H1 (cell line): ENCODE results near the gene LHPP.

ENCODE experiments used
- CBX5 ChIP-seq: fragments of 300-800, 300-1000 bp; sonication (generic); IDR thresholded peaks from 2 replicates; pipeline ENCODE4 v1.7.1; 2016; ENCODE audit warnings: antibody characterized with exemption, low read length, low read depth
- CEBPB ChIP-seq: IDR thresholded peaks from 2 replicates; pipeline ENCODE4 v1.6.1; 2012; ENCODE audit warnings: low read depth, low read length
- CREB1 ChIP-seq: IDR thresholded peaks from 2 replicates; pipeline ENCODE4 v1.6.1; 2012; ENCODE audit warnings: inconsistent platforms
- CTCF ChIP-seq, 3 experiments: IDR thresholded peaks; 1 replicate in 2 of 3; 2 replicates in 1 of 3; pipeline versions ENCODE4 v1.5.1 to v1.6.1; 2011; ENCODE audit warnings: low read length in 3 of 3, mild to moderate bottlenecking in 3 of 3, inconsistent platforms in 2 of 3, low read depth in 1 of 3, moderate library complexity in 1 of 3; ENCODE audit not compliant: insufficient read depth in 1 of 3; ENCODE audit errors: control extremely low read depth in 1 of 3
- POLR2A ChIP-seq, 2 experiments: IDR thresholded peaks; 1 replicate in 1 of 2; 2 replicates in 1 of 2; pipeline ENCODE4 v1.6.1; 2011; ENCODE audit warnings: low read depth in 2 of 2, low read length in 2 of 2, mild to moderate bottlenecking in 2 of 2; ENCODE audit errors: control extremely low read depth in 1 of 2
- RXRA ChIP-seq: IDR thresholded peaks from 2 replicates; pipeline ENCODE4 v1.6.1; 2011; ENCODE audit warnings: low read depth, mild to moderate bottlenecking, low read length, moderate library complexity; ENCODE audit not compliant: insufficient read depth
- SIN3A ChIP-seq, 2 experiments: IDR thresholded peaks in 1 of 2; conservative IDR thresholded peaks in 1 of 2; 2 replicates each; pipeline ENCODE4 v1.6.1; 2011 to 2012; ENCODE audit warnings: low read length in 2 of 2, improper control_type of control experiment in 1 of 2, low read depth in 1 of 2, mild to moderate bottlenecking in 1 of 2
- TAF1 ChIP-seq: IDR thresholded peaks from 2 replicates; pipeline ENCODE4 v1.6.1; 2011; ENCODE audit warnings: mild to moderate bottlenecking, low read depth, low read length

DNA sequence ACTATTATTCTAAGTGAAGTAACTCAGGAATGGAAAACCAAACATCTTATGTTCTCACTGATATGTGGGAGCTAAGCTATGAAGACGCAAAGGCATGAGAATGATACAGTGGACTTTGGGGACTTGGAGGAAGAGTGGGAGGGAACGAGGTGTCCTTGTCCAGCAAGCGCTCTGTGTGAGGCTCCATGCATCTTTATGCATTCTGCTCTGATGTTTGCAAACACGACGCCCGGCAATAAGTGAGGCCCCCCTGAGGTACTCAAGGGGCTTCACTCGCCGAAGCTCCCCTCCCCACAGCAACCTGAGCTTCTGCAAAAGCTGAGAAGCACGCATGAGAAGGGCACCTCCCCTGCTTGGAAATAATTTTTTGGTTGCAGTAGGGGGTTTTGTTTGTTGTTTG, 103.3 kb downstream of the LHPP start:
- TF ChIP-seq RXRA: no peak
- TF ChIP-seq CBX5: no peak
- TF ChIP-seq CEBPB: no peak
- TF ChIP-seq POLR2A (IDR thresholded peaks at IDR 0.05; ENCODE audit: control extremely low read depth in 1 of 2, low read depth in 2 of 2, low read length in 2 of 2): no peak
- no peak for TF ChIP-seq CTCF (IDR thresholded peaks at IDR 0.05; ENCODE audit: control extremely low read depth in 1 of 3, insufficient read depth in 1 of 3, low read depth in 1 of 3, low read length in 3 of 3)
- no peak for TF ChIP-seq TAF1
- no peak for TF ChIP-seq CREB1
- TF ChIP-seq SIN3A (conservative IDR thresholded peaks at IDR 0.05 in 1 of 2, IDR thresholded peaks at IDR 0.05 in 1 of 2; ENCODE audit: low read depth in 1 of 2, low read length in 2 of 2): no peak
